Measurements from ENCODE around the gene FYCO1. TPM values are rescaled to one million over a fixed set of nuclear protein-coding genes. Genes with fewer than 3 reads are reported as not detected.
A peak's percentile ranks its signal among the peaks of the same experiment; 100 is the strongest.

Gene FYCO1
- total RNA-seq, 1 experiment from 2014 or later, result 6.4 TPM

DNA sequence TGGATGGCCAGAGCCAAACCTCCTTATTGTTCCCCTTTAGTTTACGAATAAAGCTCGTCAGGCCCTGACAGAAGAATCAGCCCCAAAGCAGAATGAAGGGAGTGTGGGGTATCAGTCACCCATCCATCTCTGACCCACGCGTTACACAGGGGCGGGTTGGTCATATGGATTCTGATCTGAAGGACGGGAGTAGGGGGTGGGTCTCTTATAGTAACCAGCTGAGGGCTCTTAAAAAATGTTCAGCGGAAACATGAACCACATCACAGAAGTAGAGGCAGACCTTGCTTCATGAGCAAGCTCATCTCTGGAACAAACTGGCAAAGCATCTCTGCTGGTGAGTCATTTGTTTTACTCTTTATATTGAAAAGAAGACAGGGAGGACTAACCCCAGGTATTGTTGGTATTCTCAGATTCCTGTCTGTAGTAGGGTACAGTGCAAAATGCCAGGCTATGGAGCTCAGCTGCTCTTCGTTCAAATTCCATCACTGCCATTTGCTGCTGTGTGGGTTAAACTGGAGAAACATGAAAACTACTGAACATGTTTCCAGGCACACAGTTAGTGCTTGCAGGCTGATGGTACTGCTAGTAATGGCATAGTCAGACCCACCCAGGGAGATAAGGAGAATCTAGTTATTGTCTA lies 52.3 kb downstream of the FYCO1 start, which contains the start of gene CXCR6:
Gene CXCR6 (plus strand): TSS at position 258 of the 640 bp plus-strand sequence. CDS start 3,018 bp downstream, outside the sequence.
- DNase-seq (ENCODE audit: low read depth), result no peak

DNA sequence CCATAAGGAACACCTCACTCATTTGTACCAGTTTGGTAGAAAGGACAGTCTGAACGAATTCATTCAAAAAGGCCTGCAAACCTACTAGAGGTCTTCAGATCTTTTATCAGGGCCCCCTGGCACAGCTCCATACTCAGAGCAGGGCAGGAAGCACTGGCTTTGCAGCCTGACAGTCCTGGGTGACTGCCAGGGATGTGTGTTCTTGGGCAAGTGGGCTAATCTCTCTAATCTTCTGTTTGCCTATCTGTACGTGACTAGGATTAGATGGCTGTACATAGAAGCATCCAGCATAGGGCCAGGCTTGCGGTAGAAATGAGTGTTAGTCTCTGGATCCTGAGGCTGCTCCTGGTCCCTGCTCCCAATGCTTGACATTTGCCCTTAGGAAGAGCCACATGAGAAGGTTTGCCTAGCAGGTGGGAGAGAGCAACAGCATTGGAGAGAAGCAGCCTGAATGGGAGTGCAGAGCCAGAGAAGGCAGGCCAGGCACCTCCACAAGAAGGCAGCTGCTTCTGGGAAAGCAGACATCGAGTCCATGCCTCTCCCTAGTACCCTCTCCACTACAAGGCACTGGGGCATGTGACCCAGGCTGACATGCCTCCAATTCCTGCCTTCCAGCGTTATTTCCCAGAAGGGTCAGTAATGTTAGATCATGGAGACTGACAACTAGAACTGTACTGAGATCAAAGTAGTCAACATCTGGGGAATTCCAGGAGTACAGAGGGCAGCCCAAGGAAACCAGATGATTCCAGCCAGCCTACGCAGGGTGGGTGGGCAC lies 53.4 kb downstream of the FYCO1 start:
- DNase-seq (ENCODE audit: low read depth), result peak; percentile 21

DNA sequence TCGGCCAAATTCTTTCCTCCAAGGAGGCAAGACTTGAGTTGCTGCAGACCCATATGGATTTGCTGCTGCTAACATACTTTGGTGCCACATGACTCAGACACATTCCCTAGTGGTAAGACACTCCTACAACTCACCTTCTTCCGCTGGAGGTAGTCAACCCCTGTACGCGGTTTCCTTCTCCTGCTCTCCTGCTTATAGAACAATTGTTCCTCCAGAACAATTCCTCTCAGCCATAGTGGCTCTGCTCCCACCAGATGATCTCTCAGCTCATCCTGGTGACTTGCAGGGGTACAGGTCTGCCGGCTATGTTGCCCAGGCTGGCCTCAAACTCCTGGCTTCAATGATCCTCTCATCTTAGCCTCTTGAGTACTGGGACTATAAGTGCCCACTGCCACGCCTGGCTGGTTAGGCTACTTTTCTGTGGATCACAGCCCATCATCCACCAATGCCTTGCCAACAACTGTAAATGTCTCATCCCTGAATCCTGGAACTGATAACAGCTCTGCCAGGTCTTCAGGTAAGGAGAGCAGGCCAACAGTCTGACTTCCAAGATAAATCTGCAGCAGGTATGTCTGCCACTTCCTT lies 54.8 kb downstream of the FYCO1 start:
- no peak for DNase-seq (ENCODE audit: low read depth)

DNA sequence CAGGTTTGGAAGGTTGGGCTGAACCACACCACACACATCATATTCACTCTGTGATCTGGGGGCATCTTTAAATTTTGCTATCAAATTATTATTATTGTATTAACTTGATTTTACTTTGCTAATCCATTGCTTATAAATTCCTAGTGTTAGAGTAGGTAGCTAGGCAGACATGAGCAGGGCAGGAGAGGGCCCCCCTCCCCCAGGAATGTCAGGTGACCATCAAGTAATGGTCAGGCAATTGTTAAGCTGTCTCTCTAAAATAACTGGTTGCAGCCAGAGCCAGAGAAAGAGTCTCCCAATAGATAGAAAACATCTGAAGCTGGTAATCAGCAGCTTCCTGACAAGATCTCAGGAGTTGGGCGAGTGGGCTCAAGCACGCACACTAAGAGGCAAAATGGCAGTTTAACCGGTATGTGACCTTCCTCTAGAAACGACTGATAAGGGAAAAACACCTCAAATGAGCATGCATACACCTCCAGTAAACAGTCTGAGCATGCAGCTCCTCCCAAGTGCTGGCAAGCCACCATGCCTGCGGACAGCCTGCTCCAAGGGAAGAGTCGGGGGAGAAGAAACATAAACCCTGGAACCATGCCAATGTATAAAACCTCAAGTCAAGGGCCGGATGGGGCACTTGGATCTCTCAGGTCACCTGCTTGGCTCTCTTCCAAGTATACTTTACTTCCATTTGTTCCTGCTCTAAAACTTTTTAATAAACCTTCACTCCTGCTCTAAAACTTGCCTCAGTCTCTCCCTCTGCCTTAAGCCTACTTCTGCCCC lies 55.4 kb downstream of the FYCO1 start:
- no peak for DNase-seq (ENCODE audit: low read depth)

DNA sequence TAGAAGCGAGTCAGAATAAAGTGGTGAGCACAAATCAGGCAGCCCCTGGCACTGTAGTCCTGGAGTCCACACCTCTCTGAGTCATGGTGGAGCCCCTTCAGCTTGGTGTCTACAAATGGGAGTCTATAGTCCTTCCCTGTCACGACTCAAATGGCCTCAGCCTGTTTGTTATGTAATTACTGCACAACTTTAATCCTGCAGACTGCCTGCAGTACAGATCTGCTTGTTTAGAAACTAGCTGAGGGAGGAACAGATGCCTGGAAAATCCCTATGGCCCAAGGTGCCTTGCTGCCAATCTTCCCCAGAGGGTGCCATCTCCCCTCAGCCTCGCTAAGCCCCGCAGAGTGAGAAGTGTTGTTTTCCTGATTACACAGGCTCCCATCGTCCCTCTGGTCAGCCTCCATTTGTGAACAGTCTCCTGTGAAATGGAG lies 56.3 kb downstream of the FYCO1 start:
- DNase-seq (ENCODE audit: low read depth), result peak; percentile 32

DNA sequence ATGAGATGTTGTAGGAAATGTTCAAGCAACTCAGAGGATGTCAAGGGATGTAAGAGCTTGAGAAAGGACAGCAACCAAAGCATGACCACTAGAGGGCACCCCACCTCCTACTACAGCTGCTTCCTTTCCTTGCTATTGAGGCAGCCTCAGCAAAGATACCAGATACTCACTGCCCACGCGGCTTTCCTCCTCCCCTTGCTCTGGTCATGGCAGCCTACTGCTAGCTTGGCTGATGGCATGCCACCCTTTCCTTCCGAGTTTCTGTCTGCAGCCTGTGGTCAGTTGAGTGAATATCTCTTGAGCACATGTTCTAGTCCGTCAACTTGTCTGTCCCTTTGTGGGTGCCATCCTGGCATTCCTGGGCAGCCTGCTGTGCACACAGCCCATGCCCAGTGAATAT lies 56.8 kb downstream of the FYCO1 start:
- peak; percentile 83 for DNase-seq (ENCODE audit: low read depth)

DNA sequence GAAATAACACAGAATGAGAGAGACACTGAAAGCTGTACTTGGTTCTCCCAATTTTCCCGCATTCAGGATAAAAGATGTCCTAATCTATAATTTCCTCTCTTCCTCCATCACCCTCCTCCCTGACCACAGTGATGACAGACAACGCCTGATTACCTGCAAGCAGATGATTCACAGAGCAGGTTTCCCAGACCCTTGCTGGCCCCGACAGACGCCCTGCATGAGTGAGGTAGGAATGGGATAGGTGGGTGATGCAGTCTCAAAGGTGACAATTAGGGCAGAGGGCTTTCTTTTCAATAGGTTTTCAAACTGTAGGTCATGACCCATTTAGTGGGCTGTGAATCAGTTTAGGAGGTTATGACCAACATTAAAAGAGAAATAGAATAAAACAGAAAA lies 57.6 kb downstream of the FYCO1 start:
- no peak for DNase-seq (ENCODE audit: low read depth)

DNA sequence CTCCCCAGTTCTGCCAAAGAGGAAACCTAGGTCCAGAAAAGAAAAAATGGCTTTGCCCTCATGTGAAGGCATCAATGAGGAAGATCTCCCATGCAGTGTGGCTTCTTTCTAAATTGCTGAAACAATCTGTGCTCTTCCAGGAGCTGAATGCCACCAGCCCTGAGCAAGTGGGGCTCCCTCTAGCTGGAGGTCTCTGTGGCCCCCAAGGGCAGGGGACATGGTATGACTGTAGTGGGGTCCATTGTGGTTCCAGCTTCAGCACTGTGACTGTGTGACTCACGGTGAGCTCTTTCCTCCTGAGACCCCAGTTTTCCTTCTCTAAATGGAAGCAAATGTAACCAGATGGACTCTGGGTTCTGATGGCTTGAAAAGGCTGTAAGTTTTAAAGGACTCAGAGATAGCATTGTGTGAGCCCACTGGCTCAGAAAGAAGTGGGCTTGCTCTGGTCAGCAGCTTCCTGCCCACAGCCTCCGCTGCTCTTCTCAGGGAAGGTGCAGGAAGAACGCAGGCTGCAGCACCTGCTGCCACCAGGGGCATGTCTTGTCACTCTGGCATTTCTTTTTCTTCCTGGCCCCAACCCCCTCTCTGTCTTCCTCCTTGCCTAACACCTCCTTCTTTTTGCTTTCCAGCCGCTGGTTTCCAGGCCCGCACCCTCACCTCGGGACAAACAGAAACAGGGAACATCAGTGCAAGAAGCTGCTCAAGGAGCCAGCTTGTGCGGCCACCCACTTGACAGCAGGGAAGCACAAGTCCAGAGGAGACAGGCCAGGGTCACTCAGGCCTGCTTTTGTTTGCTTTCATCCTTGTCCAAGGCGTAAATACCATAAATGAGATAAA lies 58.2 kb downstream of the FYCO1 start:
- no peak for DNase-seq (ENCODE audit: low read depth)

DNA sequence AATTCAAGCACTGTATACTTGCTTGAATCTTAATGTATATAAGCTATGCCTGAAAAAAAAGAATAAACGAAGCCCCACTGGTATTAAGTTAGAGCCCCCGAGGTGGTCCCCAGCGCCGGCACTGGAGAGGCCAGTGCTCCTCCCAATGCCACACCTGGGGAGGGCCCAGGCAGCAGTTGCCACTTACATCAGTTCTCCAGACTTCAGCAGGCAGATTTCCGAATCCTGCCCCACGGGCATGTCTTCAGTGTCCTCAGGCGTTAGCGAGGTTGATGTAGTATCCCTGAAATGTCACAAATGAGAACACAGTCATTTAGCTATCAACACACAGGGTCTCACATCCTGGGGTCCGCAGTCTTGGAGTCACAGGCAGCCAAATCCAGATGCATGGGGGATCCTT lies 59.4 kb downstream of the FYCO1 start:
- no peak for DNase-seq (ENCODE audit: low read depth)

DNA sequence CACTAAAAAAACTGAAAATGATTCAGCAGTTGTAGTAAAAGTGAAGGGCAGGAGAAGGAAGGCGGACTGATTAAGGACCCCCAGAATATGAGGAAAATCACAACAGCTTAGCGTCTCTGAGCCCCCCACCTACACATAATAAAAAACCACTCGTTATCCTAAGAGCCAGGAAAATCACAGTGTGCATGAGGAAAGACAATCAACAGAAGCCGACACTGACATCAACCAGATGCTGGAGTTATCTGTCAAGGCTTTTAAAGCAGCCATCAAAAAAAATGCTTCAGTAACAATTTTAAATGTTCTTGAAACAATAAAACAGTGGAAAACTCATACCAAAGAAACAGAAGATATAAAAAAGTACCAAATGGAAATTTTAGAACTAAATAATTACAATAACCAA lies 62.0 kb downstream of the FYCO1 start:
- no peak for DNase-seq (ENCODE audit: low read depth)

DNA sequence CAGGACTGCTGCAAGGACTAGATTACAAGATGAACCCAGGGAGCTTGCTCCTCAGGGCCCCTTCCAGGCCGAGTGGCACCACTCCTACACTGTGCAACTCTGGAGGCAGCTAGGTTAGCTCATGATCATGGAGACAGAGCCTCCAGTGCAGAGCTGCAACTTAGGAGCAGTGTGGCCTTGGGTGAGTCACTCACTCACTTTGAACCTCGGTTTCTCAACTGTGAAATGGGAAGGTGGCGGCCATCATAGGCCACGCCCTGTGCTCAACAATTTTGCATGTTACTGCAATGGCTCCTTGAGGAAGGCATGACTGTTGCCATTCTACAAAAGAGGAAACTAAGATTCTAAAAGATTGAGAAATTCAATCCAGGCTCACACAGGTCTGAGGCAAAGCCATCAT lies 63.5 kb downstream of the FYCO1 start:
- no peak for DNase-seq (ENCODE audit: low read depth)

DNA sequence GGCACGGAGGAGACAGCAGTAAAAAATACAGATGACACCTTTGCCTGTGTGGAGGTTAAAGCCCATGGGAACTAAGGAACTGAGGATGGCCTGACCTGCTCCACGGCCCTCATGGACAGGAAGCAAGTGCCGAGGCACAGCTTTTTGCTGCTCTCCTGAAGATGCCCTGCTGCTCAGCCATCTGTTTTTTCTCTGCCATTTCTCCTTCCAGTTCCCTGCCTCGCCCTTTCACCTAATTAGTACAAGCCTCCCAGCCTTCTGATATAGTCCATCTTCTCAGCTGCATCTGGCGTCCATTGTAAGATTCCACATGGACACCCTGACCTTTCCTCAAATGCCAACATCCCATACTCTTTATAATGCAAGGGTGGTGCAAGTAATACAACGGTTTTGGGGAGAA lies 64.1 kb downstream of the FYCO1 start:
- no peak for DNase-seq (ENCODE audit: low read depth)

DNA sequence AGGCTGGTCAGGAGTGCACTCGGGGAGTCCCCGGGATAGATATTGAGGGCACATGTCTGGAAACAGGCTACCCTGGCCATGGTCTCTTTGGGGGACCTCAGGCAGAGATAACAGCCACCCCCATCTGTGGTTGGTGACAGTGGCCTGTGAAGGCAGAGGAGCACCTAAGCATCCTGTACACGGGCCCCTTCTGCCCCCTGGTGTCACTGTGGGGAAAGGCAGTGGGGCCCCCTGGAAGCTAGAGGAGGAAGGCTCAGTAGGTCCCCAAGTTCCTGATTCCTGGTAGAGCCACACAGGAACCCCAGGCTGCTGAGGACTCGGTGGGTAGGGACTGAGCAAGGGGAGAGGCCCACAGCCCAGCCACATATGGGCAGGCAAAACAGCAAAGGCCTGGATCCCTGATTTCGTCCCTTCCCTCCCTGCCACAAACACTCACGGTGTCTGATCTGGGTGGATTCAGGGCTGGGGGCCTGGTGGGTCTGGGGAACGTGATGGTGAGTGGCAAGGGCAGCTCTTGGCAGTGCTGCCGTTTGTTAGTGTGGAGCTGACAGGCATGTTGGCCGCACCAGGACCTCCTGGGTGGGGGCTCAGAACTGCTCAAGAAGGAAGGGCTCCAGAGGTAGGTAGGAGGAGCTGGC lies 66.5 kb downstream of the FYCO1 start:
- peak; percentile 42 for DNase-seq (ENCODE audit: low read depth)

DNA sequence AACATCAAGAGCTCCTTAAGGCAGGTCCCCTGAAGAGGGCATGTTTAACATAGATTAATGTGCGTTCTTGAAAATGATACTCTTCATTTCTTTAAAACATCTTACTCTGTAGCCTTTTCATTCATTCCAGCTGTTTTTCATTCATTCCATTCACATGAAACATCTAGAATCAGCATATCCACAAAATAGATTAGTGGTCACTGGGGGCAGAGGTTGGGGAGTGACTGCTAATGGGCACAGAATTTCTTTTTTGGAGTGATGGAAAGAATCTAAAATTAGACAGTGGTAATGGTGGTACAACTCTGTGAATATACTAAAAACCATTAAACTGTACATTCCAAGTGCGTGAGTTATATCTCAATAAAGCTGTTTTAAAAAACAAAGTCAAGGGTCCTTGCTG lies 67.7 kb downstream of the FYCO1 start:
- DNase-seq (ENCODE audit: low read depth), result peak; percentile 58

DNA sequence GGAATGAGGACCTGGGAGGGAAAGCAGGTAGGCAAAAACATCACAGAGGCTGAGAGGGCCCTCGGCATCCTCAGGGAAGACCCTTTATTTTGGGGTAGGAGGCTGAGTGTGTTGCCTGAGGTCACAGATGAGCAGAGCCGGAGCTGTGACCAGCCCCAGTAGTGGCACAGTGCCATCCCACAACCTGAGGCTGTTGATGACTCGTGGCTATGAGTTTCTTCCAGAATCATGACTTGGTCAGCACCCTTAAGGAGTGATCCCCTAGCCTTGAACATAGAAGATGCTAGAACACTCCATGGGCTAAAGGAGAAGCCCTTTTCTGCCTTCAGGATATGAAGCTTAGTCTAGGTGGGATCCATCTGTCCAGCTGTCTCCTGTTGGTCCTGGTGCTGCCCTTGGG lies 71.9 kb downstream of the FYCO1 start:
- peak; percentile 66 for DNase-seq (ENCODE audit: low read depth)

DNA sequence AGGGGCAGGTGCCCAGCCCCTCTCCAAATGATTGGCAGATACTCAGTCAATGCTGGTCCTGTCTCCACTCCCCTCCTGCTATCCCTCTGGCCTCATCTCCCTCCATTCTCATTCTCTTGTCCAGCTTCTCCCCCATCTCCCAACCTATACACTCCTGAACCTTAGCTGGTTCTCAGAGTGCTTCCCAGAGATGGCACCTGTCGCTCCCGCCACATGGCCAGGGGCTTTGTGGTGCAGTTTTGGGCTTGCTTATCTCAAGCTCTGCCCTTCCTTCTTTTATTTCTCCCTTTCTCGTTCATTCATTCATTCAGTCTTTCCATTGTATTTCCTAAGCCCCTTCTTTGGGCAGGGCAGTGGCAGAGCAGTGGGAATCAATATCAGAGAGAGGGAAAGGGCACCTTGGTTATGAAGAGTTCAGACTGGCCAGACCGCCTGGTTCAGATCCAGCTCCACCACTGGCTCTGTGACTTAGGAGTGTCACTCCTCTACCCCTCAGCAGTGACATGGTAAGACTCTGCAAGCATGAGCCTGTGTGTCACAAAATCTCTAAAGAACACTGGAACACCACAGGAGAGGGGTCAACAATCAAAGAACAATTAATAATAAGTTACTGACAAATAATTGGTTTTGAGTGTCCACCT lies 72.6 kb downstream of the FYCO1 start:
- no peak for DNase-seq (ENCODE audit: low read depth)

DNA sequence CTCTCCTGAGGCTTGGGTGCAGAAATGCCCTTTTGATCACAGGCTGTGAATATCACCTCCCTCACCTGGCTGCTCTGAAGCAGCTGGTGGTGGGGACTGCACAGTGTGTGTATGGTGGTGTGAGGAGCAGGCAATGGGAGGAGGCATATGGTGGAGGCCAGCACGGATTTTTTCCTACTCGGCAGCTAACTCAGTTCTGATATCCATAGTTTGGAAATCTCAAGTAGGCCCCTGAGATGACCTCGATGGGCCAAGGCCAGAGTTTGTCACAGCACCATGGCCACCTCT lies 73.6 kb downstream of the FYCO1 start:
- no peak for DNase-seq (ENCODE audit: low read depth)

DNA sequence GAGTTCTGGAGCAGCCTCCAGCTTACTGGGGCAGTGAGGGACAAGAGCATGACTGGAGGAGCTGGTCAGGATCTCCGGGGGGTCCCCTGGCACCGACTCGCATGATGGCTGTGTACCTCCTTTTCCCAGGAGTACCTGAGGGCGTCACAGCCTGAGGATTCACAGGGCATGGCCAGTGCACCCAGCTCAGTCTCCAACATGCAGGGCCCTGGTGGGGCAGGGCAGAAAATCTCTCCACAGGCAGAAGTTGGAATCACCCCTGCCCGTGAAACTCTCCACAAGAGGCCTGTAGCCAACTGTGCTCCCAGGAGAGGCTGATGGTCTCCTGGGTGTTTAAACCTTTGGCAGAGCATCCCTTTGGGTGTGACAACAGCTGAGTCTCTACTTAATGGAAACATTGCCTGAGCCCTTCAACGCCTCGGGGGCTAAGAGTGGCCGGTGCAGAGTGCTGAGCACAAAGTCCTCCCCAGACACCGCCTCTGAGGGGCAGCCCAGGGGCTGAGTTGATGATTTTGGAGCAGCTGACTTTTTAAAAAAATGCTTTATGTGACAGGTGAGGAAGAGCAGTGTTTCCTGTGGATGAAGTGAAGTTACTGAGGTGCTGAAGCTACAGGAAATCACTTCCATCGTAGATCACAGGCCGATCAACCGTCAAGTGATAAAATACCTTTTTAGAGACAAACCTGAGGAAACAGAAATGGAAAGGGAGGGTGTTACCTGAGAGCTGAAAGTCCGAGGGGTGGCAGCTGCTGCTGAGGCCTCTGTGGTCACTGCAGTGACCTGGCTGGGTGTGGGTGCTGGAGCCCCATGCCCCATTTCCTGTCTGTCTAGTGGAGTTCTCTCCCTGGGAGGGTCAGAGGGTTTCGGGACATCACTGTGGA lies 74.2 kb downstream of the FYCO1 start:
- no peak for DNase-seq (ENCODE audit: low read depth)

DNA sequence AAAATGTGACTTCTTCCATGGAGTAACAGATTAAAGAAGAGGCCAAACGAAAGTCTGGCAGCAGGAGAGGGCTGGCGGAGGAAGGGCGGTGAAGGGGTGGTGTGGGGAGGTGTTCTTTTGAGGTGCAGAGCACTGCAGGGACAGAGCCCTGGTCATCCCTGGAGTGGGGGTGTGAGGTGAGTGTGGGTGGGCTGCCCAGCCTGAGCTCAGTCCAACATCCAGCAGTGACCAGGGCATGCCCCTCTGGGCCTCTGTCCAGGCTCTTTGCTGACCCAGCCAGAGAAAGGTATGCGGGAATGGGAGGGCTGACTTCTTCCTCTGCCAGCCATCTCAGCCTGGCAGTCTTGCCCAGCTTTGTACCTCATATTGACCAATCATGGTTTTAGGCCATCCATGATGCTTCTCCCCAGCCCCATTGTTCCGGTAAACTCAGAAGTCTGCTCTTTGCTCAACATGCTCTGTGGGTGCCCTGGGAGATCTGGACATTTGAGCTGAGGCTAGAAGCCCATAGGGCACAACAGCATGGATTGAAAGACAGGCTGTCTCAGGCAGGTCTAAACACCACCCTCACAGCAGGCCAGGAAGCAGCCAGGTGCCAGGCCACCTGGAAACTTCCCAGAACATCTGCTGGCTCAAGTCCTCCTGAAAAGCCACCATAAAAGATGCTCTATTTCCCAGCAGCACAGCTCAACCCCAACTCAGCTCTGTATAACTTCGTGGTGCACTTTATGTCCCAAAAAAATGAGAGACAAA lies 78.3 kb downstream of the FYCO1 start:
- DNase-seq (ENCODE audit: low read depth), result no peak
